Lung microvascular endothelial cell (primary cell): Measurements from ENCODE around the gene KRTAP5-5. TPM values are rescaled to one million over a fixed set of nuclear protein-coding genes. Genes with fewer than 3 reads are reported as not detected.
A peak's percentile ranks its signal among the peaks of the same experiment; 100 is the strongest.
"Not testable (repeated sequence)": the region's sequence is repeated elsewhere in the genome, so short reads cannot be mapped to it uniquely, and the experiment has no call there.

Experiments
- DNase-seq, 2 donors: peaks; one replicate each; pipeline versions ENCODE4 v3.0.0 to v3.0.0-alpha.2; 2010; ENCODE audit warnings: low read depth in 2 of 2
- total RNA-seq: library from RNA; depleted of rRNA; stranded (reverse); fragments of >200 nt; gene quantifications from 2 replicates; pipeline ENCODE4 v1.2.1, GENCODE V29; 2014

KRTAP5-5 gene
- not detected in 2 replicates for total RNA-seq

GRCh38 chr11:1629326-1630185, at the start of gene KRTAP5-5:
TSS of gene KRTAP5-5 (plus strand) at chr11:1629775. CDS start at chr11:1629841, 66 bp downstream.
- DNase-seq: no peak

GRCh38 chr11:1581976-1582375, 47.6 kb upstream of the KRTAP5-5 start:
- no peak for DNase-seq

- DNase-seq: not testable (repeated sequence)
These were observed 46.7 kb upstream of the KRTAP5-5 start for GRCh38 chr11:1582909-1583308.

GRCh38 chr11:1584661-1585370, 44.8 kb upstream of the KRTAP5-5 start, which contains the start of gene KRTAP5-1:
TSS of gene KRTAP5-1 (minus strand) at chr11:1585283. CDS start at chr11:1585249, 34 bp downstream.
- not testable (repeated sequence) for DNase-seq

GRCh38 chr11:1586699-1587098, 42.9 kb upstream of the KRTAP5-5 start:
- DNase-seq: no peak

GRCh38 chr11:1589191-1589963, 40.2 kb upstream of the KRTAP5-5 start:
- peak in 1 of 2 donors; percentile 42 for DNase-seq

GRCh38 chr11:1589996-1590395, 39.6 kb upstream of the KRTAP5-5 start:
- no peak for DNase-seq

GRCh38 chr11:1592628-1593027, 36.9 kb upstream of the KRTAP5-5 start:
- no peak for DNase-seq

GRCh38 chr11:1595994-1596575, 33.5 kb upstream of the KRTAP5-5 start:
- DNase-seq: not testable (repeated sequence)

- DNase-seq: peak in 1 of 2 donors; percentile 45
These were observed 32.9 kb upstream of the KRTAP5-5 start for GRCh38 chr11:1596576-1597121.

GRCh38 chr11:1597331-1597993, 32.1 kb upstream of the KRTAP5-5 start:
- DNase-seq: no peak

- DNase-seq: no peak
These were observed 31.6 kb upstream of the KRTAP5-5 start, which contains the start of gene KRTAP5-2 for GRCh38 chr11:1597994-1598380. TSS of gene KRTAP5-2 (minus strand) at chr11:1598294. CDS start at chr11:1598250, 44 bp downstream.

- DNase-seq: not testable (repeated sequence)
These were observed 31.2 kb upstream of the KRTAP5-5 start for GRCh38 chr11:1598406-1598805.

- DNase-seq: no peak
These were observed 30.8 kb upstream of the KRTAP5-5 start for GRCh38 chr11:1598816-1599215.

GRCh38 chr11:1600626-1601025, 28.9 kb upstream of the KRTAP5-5 start:
- DNase-seq: no peak

GRCh38 chr11:1601663-1602062, 27.9 kb upstream of the KRTAP5-5 start:
- DNase-seq: not testable (repeated sequence)

- DNase-seq: no peak
These were observed 25.9 kb upstream of the KRTAP5-5 start for GRCh38 chr11:1603629-1604028.

- DNase-seq: no peak
These were observed 25.4 kb upstream of the KRTAP5-5 start for GRCh38 chr11:1604181-1604580.

GRCh38 chr11:1604711-1605110, 24.9 kb upstream of the KRTAP5-5 start:
- DNase-seq: no peak

GRCh38 chr11:1605923-1606322, 23.7 kb upstream of the KRTAP5-5 start:
- not testable (repeated sequence) for DNase-seq
